ENCODE results near the gene TMEM108.

The TMEM108 gene

GRCh38 chr3:133016838-133017309 is 21.3 kb upstream of the TMEM108 start:
- TF ChIP-seq CTCF (IDR thresholded peaks at IDR 0.05; ENCODE audit: low read depth, low read length) = no peak
- DNase-seq (ENCODE audit: low read depth, low spot score) = no peak
- no peak overlapping the region for H3K4me3 ChIP-seq (ENCODE audit: low read depth, low read length)
- in situ Hi-C loops (cut with HindIII; ENCODE audit: low sequenced_read_pairs) = no loop called here

- DNase-seq (ENCODE audit: low read depth, low spot score) = no peak
- in situ Hi-C loops (cut with HindIII; ENCODE audit: low sequenced_read_pairs) = no loop called here
- no peak for TF ChIP-seq CTCF (IDR thresholded peaks at IDR 0.05; ENCODE audit: low read depth, low read length)
- no peak overlapping the region for H3K4me3 ChIP-seq (ENCODE audit: low read depth, low read length)
Observed at GRCh38 chr3:133018921-133019320, 19.3 kb upstream of the TMEM108 start.

- no peak overlapping the region for H3K4me3 ChIP-seq (ENCODE audit: low read depth, low read length)
- no peak for TF ChIP-seq CTCF (IDR thresholded peaks at IDR 0.05; ENCODE audit: low read depth, low read length)
- DNase-seq (ENCODE audit: low read depth, low spot score) = no peak
- in situ Hi-C loops (cut with HindIII; ENCODE audit: low sequenced_read_pairs) = no loop called here
Observed at GRCh38 chr3:133021206-133021605, 17.0 kb upstream of the TMEM108 start.

- in situ Hi-C loops (cut with HindIII; ENCODE audit: low sequenced_read_pairs) = no loop called here
- no peak for DNase-seq (ENCODE audit: low read depth, low spot score)
- no peak for TF ChIP-seq CTCF (IDR thresholded peaks at IDR 0.05; ENCODE audit: low read depth, low read length)
- no peak overlapping the region for H3K4me3 ChIP-seq (ENCODE audit: low read depth, low read length)
Observed at GRCh38 chr3:133023362-133023761, 14.8 kb upstream of the TMEM108 start.

- TF ChIP-seq CTCF (IDR thresholded peaks at IDR 0.05; ENCODE audit: low read depth, low read length) = no peak
- no peak for DNase-seq (ENCODE audit: low read depth, low spot score)
- no peak overlapping the region for H3K4me3 ChIP-seq (ENCODE audit: low read depth, low read length)
- in situ Hi-C loops (cut with HindIII; ENCODE audit: low sequenced_read_pairs) = no loop called here
Observed at GRCh38 chr3:133025546-133025945, 12.6 kb upstream of the TMEM108 start.

GRCh38 chr3:133032301-133032700 is 5.9 kb upstream of the TMEM108 start:
- in situ Hi-C loops (cut with HindIII; ENCODE audit: low sequenced_read_pairs) = no loop called here
- H3K4me3 ChIP-seq (ENCODE audit: low read depth, low read length) = no peak overlapping the region
- no peak for DNase-seq (ENCODE audit: low read depth, low spot score)
- no peak for TF ChIP-seq CTCF (IDR thresholded peaks at IDR 0.05; ENCODE audit: low read depth, low read length)

- no peak for TF ChIP-seq CTCF (IDR thresholded peaks at IDR 0.05; ENCODE audit: low read depth, low read length)
- in situ Hi-C loops (cut with HindIII; ENCODE audit: low sequenced_read_pairs) = no loop called here
- H3K4me3 ChIP-seq (ENCODE audit: low read depth, low read length) = peak overlapping the region; percentile 71
- no peak for DNase-seq (ENCODE audit: low read depth, low spot score)
Observed at GRCh38 chr3:133037436-133037835, 755 bp upstream of the TMEM108 start.

Measured in astrocyte of the spinal cord (primary cell).